Activated T-helper 1 cell treated with anti-CD3 and anti-CD28 coated beads, Interleukin-12 subunit alpha, Interleukin-12 subunit beta, Interleukin-2, Interleukin-4 antibody, amounts not matched to agents 30 ng/mL and 10 ng/mL and 1 ng/mL, durations not matched to agents 14 hours and 24 hours and 36 hours (primary cell): ENCODE measurements around the gene PTP4A2. TPM values are rescaled to one million over a fixed set of nuclear protein-coding genes. Genes with fewer than 3 reads are reported as not detected.
A peak's percentile ranks its signal among the peaks of the same experiment; 100 is the strongest.
"Not testable (repeated sequence)": the region's sequence is repeated elsewhere in the genome, so short reads cannot be mapped to it uniquely, and the experiment has no call there.

ENCODE experiments used
- DNase-seq: peaks from one replicate; pipeline ENCODE4 v3.0.0; 2021; ENCODE audit warnings: low spot score
- H3K27ac Mint-ChIP-seq: one replicate; pipeline ENCODE4 v1.8.0; 2021; ENCODE audit warnings: mild to moderate bottlenecking, mixed read lengths
- H3K27me3 Mint-ChIP-seq: one replicate; pipeline ENCODE4 v1.8.0; 2022; ENCODE audit warnings: mild to moderate bottlenecking, moderate library complexity, mixed read lengths; ENCODE audit not compliant: insufficient read depth
- H3K36me3 Mint-ChIP-seq: one replicate; pipeline ENCODE4 v1.8.0; 2021; ENCODE audit warnings: low read depth, mixed read lengths
- H3K4me1 Mint-ChIP-seq: one replicate; pipeline ENCODE4 v1.8.0; 2021; ENCODE audit warnings: low read depth, mixed read lengths
- H3K4me3 Mint-ChIP-seq: one replicate; pipeline ENCODE4 v1.8.0; 2021; ENCODE audit warnings: mild to moderate bottlenecking, moderate library complexity, mixed read lengths
- H3K9me3 Mint-ChIP-seq: one replicate; pipeline ENCODE4 v1.8.0; 2021; ENCODE audit warnings: mixed read lengths
- intact Hi-C: fragments of 100-400 bp; cut with micrococcal nuclease; formaldehyde crosslinking; loops from one replicate; pipeline ENCODE4 v1.15.1; 2024
- total RNA-seq: library from RNA; stranded (reverse); gene quantifications from 2 replicates; pipeline ENCODE4 v1.2.3, GENCODE V29; 2022

PTP4A2 gene
- total RNA-seq, 1 donor from 2014 or later = 390 TPM

DNA sequence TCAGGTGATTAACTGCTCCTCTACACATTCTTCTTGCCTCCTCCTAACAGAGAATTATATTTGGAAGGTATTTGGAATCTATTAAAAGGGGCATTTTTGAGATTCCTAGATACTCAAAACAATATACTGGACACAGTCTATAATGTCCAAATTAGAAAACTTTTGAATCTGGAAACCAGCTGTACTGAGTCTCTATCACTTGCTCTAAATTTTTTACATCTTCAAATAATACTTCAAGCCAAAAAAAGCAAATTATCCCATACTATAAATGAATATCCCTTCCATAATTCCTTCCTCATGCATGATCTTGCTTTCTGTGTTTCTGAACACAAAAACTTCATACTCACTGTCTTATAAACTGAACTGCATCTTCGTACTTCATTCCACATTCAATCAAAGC lies 28.5 kb downstream of the PTP4A2 start:
- H3K4me3 Mint-ChIP-seq = no peak overlapping the region
- peak overlapping the region; percentile 37 for H3K27ac Mint-ChIP-seq
- H3K27me3 Mint-ChIP-seq = no peaks in the 10 kb centered on the region
- H3K9me3 Mint-ChIP-seq = no peaks in the 10 kb centered on the region
- H3K36me3 Mint-ChIP-seq = peaks cover 74% of the 10 kb centered on the region
- peaks cover 50% of the 10 kb centered on the region for H3K4me1 Mint-ChIP-seq
- intact Hi-C loops = loop anchor here (5.0 kb wide), 1 partner anchor 92 kb away; the partner anchor contains the start of gene SPOCD1
- DNase-seq = no peak

DNA sequence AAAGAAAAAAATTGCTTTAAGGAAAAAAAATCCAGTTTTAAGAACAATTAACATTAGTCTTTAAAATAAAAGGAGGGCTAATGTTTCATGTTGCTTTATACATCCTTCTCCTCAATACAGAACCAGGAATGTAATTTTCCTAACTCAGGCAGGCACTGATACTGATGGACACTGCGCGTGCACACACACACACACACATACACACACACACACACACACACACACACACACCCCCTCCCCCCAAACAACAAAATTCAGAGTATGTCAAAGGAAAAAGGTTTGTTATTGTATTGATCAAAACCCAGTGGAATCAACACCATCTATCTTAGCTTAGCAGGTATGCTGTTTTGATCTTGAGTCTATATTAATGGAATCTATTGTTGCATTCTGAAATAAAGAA lies 31.6 kb downstream of the PTP4A2 start:
- H3K36me3 Mint-ChIP-seq = peaks cover 63% of the 10 kb centered on the region

GRCh38 chr1:31905681-31906080 lies 32.5 kb downstream of the PTP4A2 start:
- Mint-ChIP-seq H3K9me3 (no peaks in the 10 kb centered on the region), H3K36me3 (peaks cover 60% of the 10 kb centered on the region), H3K27ac (no peak overlapping the region), H3K27me3 (no peaks in the 10 kb centered on the region), H3K4me1 (peaks cover 19% of the 10 kb centered on the region), H3K4me3 (no peak overlapping the region)
- intact Hi-C loops = no loop called here
- no peak for DNase-seq

More for the DNA sequence above, 31.6 kb downstream of the PTP4A2 start:
- H3K9me3 Mint-ChIP-seq = no peaks in the 10 kb centered on the region
- H3K4me1 Mint-ChIP-seq = peaks cover 28% of the 10 kb centered on the region
- DNase-seq = no peak
- H3K4me3 Mint-ChIP-seq = no peak overlapping the region
- intact Hi-C loops = no loop called here
- no peak overlapping the region for H3K27ac Mint-ChIP-seq
- H3K27me3 Mint-ChIP-seq = no peaks in the 10 kb centered on the region

DNA sequence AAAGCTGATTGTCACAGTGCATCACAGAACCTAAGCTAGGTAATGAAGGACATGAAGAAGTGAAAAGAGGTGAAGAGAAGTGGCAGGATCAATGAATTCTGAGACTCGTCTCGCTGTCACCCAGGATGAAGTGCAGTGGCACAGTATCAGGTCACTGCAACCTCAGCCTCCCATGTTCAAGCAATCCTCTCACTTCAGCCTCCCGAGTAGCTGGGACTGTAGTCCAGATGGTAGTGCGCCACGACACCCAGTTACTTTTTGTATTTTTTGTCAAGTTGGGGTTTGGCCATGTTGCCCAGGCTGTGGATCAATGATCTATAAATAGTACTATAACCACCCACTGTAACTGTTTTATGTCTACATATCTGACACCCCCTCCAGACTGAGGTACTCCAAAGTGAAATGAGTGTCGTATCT lies 33.1 kb downstream of the PTP4A2 start:
- Mint-ChIP-seq H3K27ac (peak overlapping the region; percentile 10), H3K9me3 (no peaks in the 10 kb centered on the region), H3K27me3 (no peaks in the 10 kb centered on the region), H3K36me3 (peaks cover 56% of the 10 kb centered on the region), H3K4me1 (peaks cover 15% of the 10 kb centered on the region), H3K4me3 (no peak overlapping the region)
- intact Hi-C loops = no loop called here
- DNase-seq = no peak

DNA sequence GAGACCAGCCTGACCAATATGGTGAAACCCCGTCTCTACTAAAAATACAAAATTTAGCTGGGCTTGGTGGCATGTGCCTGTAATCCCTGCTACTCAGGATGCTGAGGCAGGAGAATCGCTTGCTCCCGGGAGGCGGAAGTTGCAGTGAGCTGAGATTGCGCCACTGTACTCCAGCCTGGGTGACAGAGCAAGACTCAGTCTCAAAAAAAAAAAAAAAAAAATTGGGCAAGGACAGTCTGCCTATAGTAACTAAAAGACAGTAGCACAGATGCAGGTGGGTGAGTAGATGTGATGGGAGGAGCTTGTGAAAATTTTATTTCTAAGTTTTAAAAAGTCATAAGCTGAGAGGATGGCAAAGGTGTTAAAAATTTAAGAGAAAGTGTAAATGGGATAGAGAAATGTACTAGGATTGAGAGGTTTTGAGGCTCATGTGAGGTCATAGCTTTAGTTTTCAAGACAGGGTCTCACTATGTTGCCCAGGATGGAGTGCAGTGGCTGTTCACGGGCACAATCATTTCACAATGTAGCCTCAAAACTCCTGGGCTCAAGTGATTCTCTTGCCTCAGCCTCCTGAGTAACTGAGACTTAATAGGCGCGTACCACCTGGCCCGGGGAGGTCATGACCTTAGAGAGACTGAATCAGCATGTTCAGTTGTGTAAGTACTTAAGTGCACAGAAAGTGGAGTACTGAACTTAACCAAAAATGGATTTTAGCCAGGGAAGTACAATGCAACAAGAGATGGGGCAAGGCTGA lies 33.7 kb downstream of the PTP4A2 start:
- Mint-ChIP-seq H3K4me3 (no peak overlapping the region), H3K27me3 (no peaks in the 10 kb centered on the region), H3K36me3 (peaks cover 51% of the 10 kb centered on the region), H3K4me1 (peaks cover 10% of the 10 kb centered on the region), H3K27ac (peak overlapping the region; percentile 10), H3K9me3 (no peaks in the 10 kb centered on the region)
- no peak for DNase-seq
- intact Hi-C loops = loop anchor here (1.0 kb wide), 1 partner anchor 9 kb away; no protein-coding TSS in a partner anchor

DNA sequence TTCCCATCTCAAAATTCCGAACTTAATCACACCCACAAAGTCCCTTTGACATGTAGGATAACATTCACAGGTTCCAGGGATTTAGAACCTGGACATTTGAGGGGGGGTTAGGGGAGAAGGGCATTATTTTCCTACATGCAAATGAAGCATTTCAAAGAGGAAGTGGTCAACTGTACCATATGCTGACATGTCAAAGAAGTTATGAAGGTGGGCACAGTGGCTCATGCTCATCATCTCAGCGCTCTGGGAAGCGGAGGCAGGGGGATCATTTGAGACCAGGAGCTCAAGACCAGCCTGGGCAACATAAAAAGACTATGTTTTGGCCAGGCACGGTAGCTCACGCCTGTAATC lies 35.7 kb downstream of the PTP4A2 start:
- intact Hi-C loops = no loop called here
- Mint-ChIP-seq H3K27me3 (no peaks in the 10 kb centered on the region), H3K27ac (peak overlapping the region; percentile 31)

GRCh38 chr1:31901838-31902509 lies 36.2 kb downstream of the PTP4A2 start:
- Mint-ChIP-seq H3K9me3 (no peaks in the 10 kb centered on the region), H3K4me3 (peak overlapping the region; percentile 23), H3K27me3 (no peaks in the 10 kb centered on the region), H3K4me1 (peaks cover 10% of the 10 kb centered on the region), H3K36me3 (peaks cover 29% of the 10 kb centered on the region), H3K27ac (peak overlapping the region; percentile 31)
- intact Hi-C loops = no loop called here
- DNase-seq = no peak

More for the DNA sequence above, 35.7 kb downstream of the PTP4A2 start:
- Mint-ChIP-seq H3K4me3 (peak overlapping the region; percentile 23), H3K9me3 (no peaks in the 10 kb centered on the region), H3K4me1 (peaks cover 10% of the 10 kb centered on the region), H3K36me3 (peaks cover 33% of the 10 kb centered on the region)
- no peak for DNase-seq

- DNase-seq = no peak
- H3K4me1 Mint-ChIP-seq = peaks cover 10% of the 10 kb centered on the region
- no peak overlapping the region for H3K27ac Mint-ChIP-seq
- H3K9me3 Mint-ChIP-seq = no peaks in the 10 kb centered on the region
- intact Hi-C loops = no loop called here
- H3K36me3 Mint-ChIP-seq = peaks cover 22% of the 10 kb centered on the region
- H3K27me3 Mint-ChIP-seq = no peaks in the 10 kb centered on the region
- no peak overlapping the region for H3K4me3 Mint-ChIP-seq
These were observed 37.4 kb downstream of the PTP4A2 start for GRCh38 chr1:31900790-31901189.

- Mint-ChIP-seq H3K4me3 (no peak overlapping the region), H3K36me3 (peaks cover 12% of the 10 kb centered on the region), H3K9me3 (peaks cover 14% of the 10 kb centered on the region), H3K4me1 (peaks cover 20% of the 10 kb centered on the region), H3K27me3 (no peaks in the 10 kb centered on the region), H3K27ac (no peak overlapping the region)
- DNase-seq = no peak
- intact Hi-C loops = no loop called here
These were observed 40.6 kb downstream of the PTP4A2 start for GRCh38 chr1:31897526-31898100.

- H3K27ac Mint-ChIP-seq, H3K27me3 Mint-ChIP-seq, DNase-seq, H3K36me3 Mint-ChIP-seq, H3K4me3 Mint-ChIP-seq: not testable (repeated sequence)
- peaks cover 14% of the 10 kb centered on the region for H3K9me3 Mint-ChIP-seq
- peaks cover 21% of the 10 kb centered on the region for H3K4me1 Mint-ChIP-seq
- intact Hi-C loops = loop anchor here (1.0 kb wide), 1 partner anchor 9 kb away; no protein-coding TSS in a partner anchor
These were observed 42.5 kb downstream of the PTP4A2 start for GRCh38 chr1:31895474-31896198.

DNA sequence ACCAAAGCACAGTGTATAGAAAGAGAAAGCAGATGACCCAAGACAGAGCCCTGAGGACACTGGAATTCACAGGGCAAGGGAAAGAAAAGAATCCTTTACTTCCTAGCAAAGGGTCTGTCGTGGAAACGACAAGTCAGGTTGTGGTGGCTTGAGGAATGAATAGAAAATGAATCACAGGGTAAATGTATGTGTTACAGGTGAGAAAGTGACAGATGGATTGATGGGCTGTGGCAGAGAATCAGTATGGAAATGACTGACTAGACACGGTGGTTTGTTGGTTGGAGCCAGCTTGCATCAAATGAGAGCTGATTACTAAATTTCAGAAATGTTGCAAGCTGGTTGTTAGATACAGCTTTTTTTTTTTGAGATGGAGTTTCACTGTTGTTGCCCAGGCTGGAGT lies 46.9 kb downstream of the PTP4A2 start:
- peak overlapping the region; percentile 29 for H3K4me3 Mint-ChIP-seq

DNA sequence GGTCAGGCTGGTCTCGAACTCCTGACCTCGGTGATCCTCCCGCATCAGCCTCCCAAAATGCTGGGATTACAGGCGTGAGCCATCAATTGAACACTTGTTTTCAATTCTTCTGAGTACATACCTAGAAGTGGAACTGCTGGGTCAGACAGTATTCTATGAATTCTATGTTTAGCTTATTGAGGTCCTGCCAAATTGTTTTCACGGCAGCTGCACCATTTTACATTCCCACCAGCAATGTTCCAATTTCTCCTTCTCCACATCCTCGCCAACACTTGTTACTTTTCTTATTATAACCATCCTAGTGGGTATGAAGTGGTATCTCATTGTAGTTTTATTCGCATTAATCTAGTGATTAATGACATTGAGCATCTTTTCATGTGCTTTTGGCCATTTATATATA lies 49.9 kb downstream of the PTP4A2 start:
- intact Hi-C loops = loop anchor here (5.0 kb wide), 1 partner anchor 121 kb away; no protein-coding TSS in a partner anchor
- peaks cover 27% of the 10 kb centered on the region for H3K4me1 Mint-ChIP-seq
- peaks cover 8% of the 10 kb centered on the region for H3K36me3 Mint-ChIP-seq
- no peaks in the 10 kb centered on the region for H3K27me3 Mint-ChIP-seq
- H3K9me3 Mint-ChIP-seq = peaks cover 3% of the 10 kb centered on the region
- no peak overlapping the region for H3K27ac Mint-ChIP-seq
- no peak overlapping the region for H3K4me3 Mint-ChIP-seq
- no peak for DNase-seq

More for the DNA sequence above, 46.9 kb downstream of the PTP4A2 start:
- DNase-seq = peak; percentile 34
- intact Hi-C loops = loop anchor here (1.0 to 5.0 kb wide), 8 partner anchors 18 to 103 kb away; partner anchors contain the start of gene SPOCD1
- no peaks in the 10 kb centered on the region for H3K27me3 Mint-ChIP-seq
- H3K4me1 Mint-ChIP-seq = peaks cover 38% of the 10 kb centered on the region
- H3K36me3 Mint-ChIP-seq = peaks cover 12% of the 10 kb centered on the region
- peak overlapping the region; percentile 54 for H3K27ac Mint-ChIP-seq
- H3K9me3 Mint-ChIP-seq = peaks cover 17% of the 10 kb centered on the region
